LNCAP (cell line): Measurements from ENCODE around the gene CCNA1.

ENCODE experiments used
- CTCF ChIP-seq: fragments of 450-650 bp; IDR thresholded peaks from 2 replicates; pipeline ENCODE4 v1.5.1; 2017; ENCODE audit warnings: mild to moderate bottlenecking

The CCNA1 gene

GRCh38 chr13:36454987-36455386 is 22.7 kb downstream of the CCNA1 start:
- TF ChIP-seq CTCF = no peak

- TF ChIP-seq CTCF = no peak
Observed at GRCh38 chr13:36456577-36456976, 24.3 kb downstream of the CCNA1 start.

GRCh38 chr13:36461506-36461905 is 29.2 kb downstream of the CCNA1 start:
- no peak for TF ChIP-seq CTCF

GRCh38 chr13:36475468-36475867 is 43.2 kb downstream of the CCNA1 start:
- TF ChIP-seq CTCF = 0 out of 2 replicates have a peak, but pooled peaks have one; percentile 7

- no peak for TF ChIP-seq CTCF
Observed at GRCh38 chr13:36476661-36477060, 44.4 kb downstream of the CCNA1 start.

- TF ChIP-seq CTCF = no peak
Observed at GRCh38 chr13:36480726-36481427, 48.6 kb downstream of the CCNA1 start.

- no peak for TF ChIP-seq CTCF
Observed at GRCh38 chr13:36490055-36490454, 57.8 kb downstream of the CCNA1 start.
